Measurements from ENCODE around the gene TRIO.

The TRIO gene

DNA sequence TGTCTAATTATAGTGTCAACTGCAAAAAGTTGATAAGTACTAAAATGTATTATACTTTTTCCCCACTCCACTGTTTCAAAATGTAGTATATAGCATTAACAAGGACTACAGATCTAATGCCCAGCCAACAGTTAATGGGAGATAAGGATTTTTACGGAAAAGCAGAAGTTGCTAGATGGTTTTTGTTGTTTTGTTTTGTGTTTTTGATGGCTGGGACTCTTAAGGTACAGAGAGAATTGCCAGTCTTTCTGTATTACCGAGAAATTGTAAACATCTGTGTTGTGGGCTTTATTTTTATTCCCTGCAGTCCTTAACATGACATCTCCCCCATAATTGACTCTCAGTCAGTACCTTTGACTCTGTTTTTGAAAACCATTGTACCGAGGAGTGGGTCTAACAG is 44.0 kb downstream of the TRIO start:
- Mint-ChIP-seq H3K4me1 (no peaks in the 10 kb centered on the region), H3K4me3 (no peak overlapping the region), H3K27me3 (peaks cover 2% of the 10 kb centered on the region), H3K27ac (no peak overlapping the region), H3K36me3 (ENCODE audit: low read depth) (no peaks in the 10 kb centered on the region), H3K9me3 (no peaks in the 10 kb centered on the region)
- no peak for ATAC-seq
- DNase-seq, result no peak

DNA sequence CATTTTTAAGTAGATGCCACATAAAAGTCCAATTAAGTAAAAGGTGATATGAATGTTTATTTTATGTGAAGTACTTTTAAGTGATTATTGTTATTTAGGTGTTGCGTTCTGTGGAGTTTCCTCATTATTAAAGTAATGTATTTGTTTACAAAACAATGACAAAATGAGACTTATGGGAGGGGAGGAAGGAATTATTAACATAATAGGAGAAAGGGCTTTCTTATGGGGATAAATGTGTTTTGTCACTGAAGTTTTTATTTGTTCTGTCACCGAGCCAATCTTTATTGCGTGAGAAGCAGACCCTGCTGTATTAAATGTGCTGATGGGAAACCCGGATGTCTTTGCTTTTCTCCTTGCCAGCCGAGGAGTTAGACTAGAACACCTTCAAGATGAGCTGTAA is 44.5 kb downstream of the TRIO start:
- Mint-ChIP-seq H3K4me1 (no peaks in the 10 kb centered on the region), H3K27me3 (peaks cover 2% of the 10 kb centered on the region), H3K36me3 (ENCODE audit: low read depth) (no peaks in the 10 kb centered on the region), H3K4me3 (no peak overlapping the region), H3K9me3 (no peaks in the 10 kb centered on the region), H3K27ac (no peak overlapping the region)
- no peak for DNase-seq
- ATAC-seq, result no peak

DNA sequence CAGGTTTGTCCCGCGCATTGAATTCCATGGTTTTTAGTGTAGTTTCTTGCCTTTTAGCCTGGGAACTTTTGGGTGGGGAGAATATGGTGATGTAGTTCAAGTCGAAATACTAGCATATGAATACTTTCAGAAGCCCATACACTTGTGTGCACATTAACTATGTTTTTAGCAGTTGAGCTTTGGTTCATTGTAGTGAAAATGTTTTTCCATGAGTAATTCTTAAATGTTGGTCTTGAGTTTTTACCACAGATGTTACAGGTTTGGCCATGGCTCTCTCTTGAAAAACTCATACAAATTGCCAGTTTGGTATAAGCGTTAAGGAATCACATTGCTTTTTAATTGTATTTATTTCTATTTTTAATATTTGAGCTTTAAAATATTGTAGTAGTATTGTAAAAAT is 45.6 kb downstream of the TRIO start:
- Mint-ChIP-seq H3K27me3 (peaks cover 2% of the 10 kb centered on the region), H3K4me3 (no peak overlapping the region), H3K27ac (no peak overlapping the region), H3K36me3 (ENCODE audit: low read depth) (no peaks in the 10 kb centered on the region), H3K9me3 (no peaks in the 10 kb centered on the region), H3K4me1 (no peaks in the 10 kb centered on the region)
- ATAC-seq, result no peak
- no peak for DNase-seq

DNA sequence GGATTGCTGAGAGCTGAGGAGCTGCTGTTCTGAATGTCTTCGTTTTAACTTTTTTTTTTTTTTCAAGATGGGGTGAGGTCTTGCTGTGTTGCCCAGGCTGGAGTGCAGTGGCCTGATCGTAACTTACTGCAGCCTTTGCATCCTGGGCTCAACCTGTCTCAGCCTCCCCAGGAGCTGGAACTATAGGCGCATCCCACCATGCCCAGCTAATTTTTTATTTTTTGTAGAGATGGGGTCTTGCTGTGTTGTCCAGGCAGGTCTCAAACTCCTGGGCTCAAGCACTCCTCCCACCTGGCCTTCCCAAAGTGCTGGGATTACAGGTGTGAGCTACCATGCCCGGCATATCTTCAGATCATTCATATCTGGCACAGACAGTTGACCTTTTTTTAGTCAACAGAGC is 46.5 kb downstream of the TRIO start:
- Mint-ChIP-seq H3K9me3 (no peaks in the 10 kb centered on the region), H3K4me3 (no peak overlapping the region), H3K36me3 (ENCODE audit: low read depth) (no peaks in the 10 kb centered on the region), H3K27ac (no peak overlapping the region), H3K27me3 (peaks cover 2% of the 10 kb centered on the region), H3K4me1 (no peaks in the 10 kb centered on the region)
- ATAC-seq, result no peak
- DNase-seq, result no peak

DNA sequence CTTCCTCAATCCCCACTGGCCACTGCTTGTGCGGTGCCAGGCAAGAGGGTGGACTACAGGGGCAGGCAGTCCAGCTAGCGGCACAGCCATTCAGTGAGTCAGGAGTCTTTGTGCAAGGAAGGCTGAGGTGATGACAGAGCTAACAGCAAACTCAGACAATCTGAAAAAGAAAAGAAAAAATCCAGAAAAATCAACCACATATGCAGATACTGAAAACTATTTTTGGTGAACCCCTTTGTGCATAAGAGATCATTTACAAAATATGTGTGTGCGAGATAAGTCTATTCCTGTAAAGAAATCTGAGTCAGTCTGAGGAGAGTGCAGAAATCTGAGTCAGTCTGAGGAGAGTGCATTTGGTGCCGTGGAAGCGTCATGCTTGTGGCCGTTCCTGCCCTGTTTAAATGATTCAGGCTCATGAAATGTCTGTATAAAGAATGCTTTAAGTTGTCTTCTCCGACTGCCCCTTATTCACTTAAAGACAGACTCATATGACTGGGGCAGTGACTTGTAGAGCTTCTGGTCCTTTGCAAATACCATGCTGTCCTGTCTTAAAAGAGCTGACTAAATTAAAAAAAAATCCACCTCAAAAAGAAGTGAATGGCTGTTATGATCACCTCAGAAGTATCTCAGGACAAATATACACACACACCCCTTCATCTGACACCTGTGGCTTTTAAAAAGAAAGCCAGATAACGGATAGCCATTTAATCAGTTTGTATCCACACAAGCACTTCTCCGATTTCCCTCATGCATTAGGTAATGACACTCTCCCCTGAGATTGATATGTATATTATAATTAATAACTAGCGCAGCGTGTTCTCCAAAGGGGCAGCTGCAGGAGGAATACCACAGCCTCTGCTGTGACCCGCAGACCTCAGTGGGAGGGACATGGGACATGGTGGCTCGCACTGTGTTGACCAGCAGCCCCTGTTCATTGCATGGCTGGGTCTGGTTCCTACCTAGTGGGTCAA is 47.3 kb downstream of the TRIO start:
- ATAC-seq (no peak), DNase-seq (no peak)
- H3K4me1 Mint-ChIP-seq, result no peaks in the 10 kb centered on the region
- no peaks in the 10 kb centered on the region for H3K36me3 Mint-ChIP-seq (ENCODE audit: low read depth)
- H3K9me3 Mint-ChIP-seq, result no peaks in the 10 kb centered on the region
- peaks cover 4% of the 10 kb centered on the region for H3K27me3 Mint-ChIP-seq
- H3K4me3 Mint-ChIP-seq, result no peak overlapping the region
- no peak overlapping the region for H3K27ac Mint-ChIP-seq

DNA sequence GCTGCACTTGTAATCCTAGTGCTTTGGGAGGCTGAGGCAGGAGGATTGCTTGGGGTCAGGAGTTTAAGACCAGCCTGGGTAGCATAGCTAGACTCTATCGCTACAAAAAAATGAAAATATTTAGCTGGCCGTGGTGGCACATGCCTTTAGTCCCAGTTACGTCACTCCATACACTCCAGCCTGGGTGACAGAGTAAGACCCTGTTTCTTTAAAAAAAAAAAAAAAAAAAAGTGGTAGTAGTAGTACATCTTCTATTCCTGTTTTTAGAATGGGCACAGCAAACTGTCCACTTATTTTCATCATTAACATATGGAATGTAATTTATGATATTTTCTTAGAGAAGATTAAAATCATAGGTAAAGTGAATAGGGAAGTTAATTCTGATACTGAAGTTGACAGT is 48.2 kb downstream of the TRIO start:
- Mint-ChIP-seq H3K27me3 (peaks cover 6% of the 10 kb centered on the region), H3K9me3 (no peaks in the 10 kb centered on the region), H3K4me3 (no peak overlapping the region), H3K36me3 (ENCODE audit: low read depth) (no peaks in the 10 kb centered on the region), H3K4me1 (no peaks in the 10 kb centered on the region), H3K27ac (no peak overlapping the region)
- DNase-seq (no peak), ATAC-seq (no peak)

DNA sequence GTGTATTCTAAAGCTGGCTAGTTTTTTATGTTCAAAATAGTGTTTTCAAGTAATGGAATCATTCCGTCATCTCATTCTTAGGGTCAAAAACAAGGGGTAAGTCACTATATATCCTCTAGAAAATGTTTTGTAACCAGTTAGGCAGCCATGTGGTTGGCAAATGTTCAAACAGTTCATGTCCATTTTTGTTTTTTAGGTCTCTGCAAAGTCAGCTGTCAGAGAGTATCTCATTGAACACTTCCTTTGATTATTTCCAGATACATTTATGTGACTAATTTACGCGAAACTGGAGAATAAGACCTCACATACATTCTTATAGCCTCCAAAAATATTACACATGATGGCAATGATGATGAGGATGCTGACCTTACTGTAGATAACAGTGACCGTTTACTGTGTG is 50.4 kb downstream of the TRIO start:
- H3K36me3 Mint-ChIP-seq (ENCODE audit: low read depth), result no peaks in the 10 kb centered on the region
- H3K4me1 Mint-ChIP-seq, result no peaks in the 10 kb centered on the region
- no peak for DNase-seq
- peaks cover 7% of the 10 kb centered on the region for H3K27me3 Mint-ChIP-seq
- no peak overlapping the region for H3K27ac Mint-ChIP-seq
- no peak for ATAC-seq
- H3K9me3 Mint-ChIP-seq, result no peaks in the 10 kb centered on the region
- no peak overlapping the region for H3K4me3 Mint-ChIP-seq

DNA sequence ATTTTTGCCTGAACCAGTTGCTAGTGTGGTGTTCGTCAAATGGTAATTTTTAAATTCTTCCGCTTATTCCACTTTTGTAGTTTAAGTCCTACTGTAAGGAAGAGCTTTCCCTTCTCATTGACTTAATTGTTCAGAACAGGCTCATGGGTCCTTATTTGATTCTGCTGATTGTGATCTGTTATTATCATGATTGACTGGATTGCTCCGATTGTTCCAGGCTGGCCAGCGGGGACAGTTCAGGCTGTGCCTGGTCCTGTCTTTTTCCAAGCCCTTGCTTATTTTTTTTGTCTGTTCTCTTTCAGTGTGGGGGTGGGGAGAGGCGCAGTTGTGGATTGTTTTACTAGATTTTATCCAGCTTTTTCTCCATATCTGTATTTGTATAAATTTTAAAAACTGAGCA is 52.4 kb downstream of the TRIO start:
- Mint-ChIP-seq H3K36me3 (ENCODE audit: low read depth) (no peaks in the 10 kb centered on the region), H3K27me3 (peaks cover 7% of the 10 kb centered on the region), H3K9me3 (no peaks in the 10 kb centered on the region), H3K4me3 (no peak overlapping the region), H3K4me1 (no peaks in the 10 kb centered on the region), H3K27ac (no peak overlapping the region)
- ATAC-seq (no peak), DNase-seq (no peak)

DNA sequence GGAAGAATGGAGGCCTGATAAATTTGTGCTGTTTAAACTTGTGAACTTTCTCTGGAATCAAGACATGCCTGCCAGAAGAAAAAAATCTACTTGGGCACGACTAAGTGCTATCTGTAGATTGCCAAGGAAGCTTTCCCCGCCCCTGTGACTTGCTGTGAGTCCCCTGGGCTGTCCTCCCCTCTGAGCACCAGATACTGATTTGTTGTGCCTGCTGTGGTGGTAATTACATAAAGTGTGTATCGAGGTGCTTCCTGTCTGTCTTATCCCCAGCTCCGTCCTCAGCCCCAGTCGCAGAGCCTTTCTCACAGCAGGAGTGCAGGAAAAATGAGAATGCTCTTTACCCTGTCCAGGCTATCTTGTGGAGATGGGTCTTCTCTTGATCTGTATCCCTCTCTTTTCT is 53.9 kb downstream of the TRIO start:
- ATAC-seq, result no peak
- Mint-ChIP-seq H3K36me3 (ENCODE audit: low read depth) (no peaks in the 10 kb centered on the region), H3K27ac (no peak overlapping the region), H3K4me1 (no peaks in the 10 kb centered on the region), H3K9me3 (no peaks in the 10 kb centered on the region), H3K4me3 (no peak overlapping the region), H3K27me3 (peaks cover 7% of the 10 kb centered on the region)
- no peak for DNase-seq

DNA sequence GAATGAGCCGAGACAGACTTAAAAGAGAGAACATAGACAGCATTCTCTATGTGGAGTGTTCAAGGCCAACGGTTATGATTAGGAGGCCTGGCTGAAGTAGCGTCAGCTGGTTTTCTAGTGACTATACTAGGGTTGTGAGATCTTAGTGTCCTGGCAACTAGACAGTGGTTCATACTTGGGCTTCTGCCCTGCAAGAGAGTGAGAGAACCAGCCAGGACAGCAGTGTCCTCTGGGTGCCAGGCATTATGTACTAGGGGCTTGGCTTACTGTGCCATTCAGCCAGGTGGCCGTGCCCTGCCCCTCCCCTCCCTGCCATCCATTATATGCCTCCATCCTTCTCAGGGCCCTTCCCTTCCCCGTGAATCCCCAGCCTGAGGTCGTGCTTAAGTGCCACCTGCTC is 56.8 kb downstream of the TRIO start:
- peaks cover 7% of the 10 kb centered on the region for H3K27me3 Mint-ChIP-seq
- no peaks in the 10 kb centered on the region for H3K9me3 Mint-ChIP-seq
- H3K36me3 Mint-ChIP-seq (ENCODE audit: low read depth), result no peaks in the 10 kb centered on the region
- no peak overlapping the region for H3K27ac Mint-ChIP-seq
- DNase-seq (no peak), ATAC-seq (no peak)
- peaks cover 10% of the 10 kb centered on the region for H3K4me1 Mint-ChIP-seq
- H3K4me3 Mint-ChIP-seq, result no peak overlapping the region

DNA sequence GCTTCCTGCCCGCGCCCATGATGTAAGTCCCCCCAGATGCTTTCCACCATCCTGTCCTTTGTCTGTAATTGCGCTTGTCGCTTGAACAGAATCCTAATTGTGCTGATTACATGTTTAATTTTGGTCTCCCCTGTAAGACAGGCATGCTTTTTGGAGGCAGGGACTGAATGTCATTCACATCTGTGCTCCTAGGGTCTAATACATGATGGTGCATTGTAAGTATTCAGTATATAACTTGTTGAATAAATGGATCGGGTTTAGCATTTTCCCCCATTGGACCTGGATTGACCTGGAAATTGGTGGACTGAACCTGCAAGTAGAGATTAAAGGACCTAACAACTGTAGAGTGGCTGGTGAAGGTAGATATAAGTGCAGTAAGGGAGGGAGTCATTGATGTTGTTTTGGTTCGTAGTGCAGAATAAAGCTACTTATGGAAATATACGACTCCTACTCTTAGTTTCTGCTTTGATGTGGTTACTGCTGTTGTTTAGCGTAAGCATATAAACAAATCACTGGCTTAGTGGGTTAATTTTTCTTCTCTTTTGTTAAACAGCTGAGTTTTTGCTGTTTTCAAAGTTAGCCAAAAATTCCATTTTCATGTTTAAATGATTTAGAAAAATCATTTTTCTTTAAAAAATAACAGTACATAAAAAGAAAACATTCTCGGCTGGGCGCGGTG is 57.3 kb downstream of the TRIO start:
- peaks cover 13% of the 10 kb centered on the region for H3K4me1 Mint-ChIP-seq
- no peaks in the 10 kb centered on the region for H3K9me3 Mint-ChIP-seq
- DNase-seq (no peak), ATAC-seq (no peak)
- no peak overlapping the region for H3K4me3 Mint-ChIP-seq
- H3K27ac Mint-ChIP-seq, result no peak overlapping the region
- H3K27me3 Mint-ChIP-seq, result peaks cover 5% of the 10 kb centered on the region
- no peaks in the 10 kb centered on the region for H3K36me3 Mint-ChIP-seq (ENCODE audit: low read depth)

DNA sequence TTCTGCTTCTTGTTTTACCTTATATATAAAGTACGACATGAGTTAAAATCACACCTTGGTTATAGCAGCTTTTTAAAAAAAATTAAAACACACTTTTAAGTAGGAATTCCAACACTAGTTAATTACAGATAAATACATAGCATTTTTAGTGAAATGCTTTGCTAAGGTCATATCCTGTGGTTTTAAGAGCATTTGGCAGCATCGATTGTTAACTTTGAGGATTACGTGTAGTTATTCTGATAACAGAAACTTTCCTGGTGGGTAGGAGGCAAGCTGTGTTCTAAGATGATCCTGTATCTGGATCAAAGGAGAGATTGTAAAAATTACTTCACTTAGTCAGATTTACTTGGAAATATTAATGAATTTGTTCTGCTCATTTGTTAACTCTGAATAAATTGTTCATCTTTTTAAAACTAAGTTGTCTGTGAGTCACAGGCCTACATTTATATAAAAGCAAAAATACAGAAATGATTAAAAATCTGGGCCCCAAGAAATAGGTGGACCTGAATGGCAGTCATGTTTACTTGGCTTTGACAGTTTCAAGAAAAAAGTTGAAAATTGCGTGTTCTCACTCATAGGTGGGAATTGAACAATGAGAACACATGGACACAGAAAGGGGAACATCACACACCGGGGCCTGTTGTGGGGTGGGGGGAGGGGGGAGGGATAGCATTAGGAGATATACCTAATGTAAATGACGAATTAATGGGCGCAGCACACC is 58.3 kb downstream of the TRIO start:
- Mint-ChIP-seq H3K4me1 (peaks cover 16% of the 10 kb centered on the region), H3K9me3 (no peaks in the 10 kb centered on the region), H3K36me3 (ENCODE audit: low read depth) (no peaks in the 10 kb centered on the region), H3K4me3 (no peak overlapping the region), H3K27me3 (peaks cover 6% of the 10 kb centered on the region), H3K27ac (no peak overlapping the region)
- DNase-seq (no peak), ATAC-seq (no peak)

DNA sequence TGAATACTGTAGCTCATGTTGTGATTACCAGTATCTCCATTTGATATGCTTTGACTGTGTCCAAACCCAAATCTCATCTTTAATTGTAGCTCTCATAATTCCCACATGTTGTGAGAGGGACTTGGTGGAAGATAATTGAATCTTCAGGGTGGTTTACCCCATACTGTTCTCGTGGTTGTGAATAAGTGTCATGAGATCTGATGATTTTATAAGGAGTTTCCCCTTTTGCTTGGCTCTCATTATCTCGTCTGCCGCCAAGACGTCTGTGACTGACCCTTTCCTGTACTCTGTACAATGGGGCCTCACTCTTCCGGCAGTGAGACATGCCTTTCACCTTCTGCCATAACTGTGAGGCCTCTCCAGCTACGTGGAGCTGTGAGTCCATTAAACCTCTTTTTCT is 59.3 kb downstream of the TRIO start:
- ATAC-seq, result no peak
- Mint-ChIP-seq H3K27ac (no peak overlapping the region), H3K4me1 (peaks cover 18% of the 10 kb centered on the region), H3K36me3 (ENCODE audit: low read depth) (no peaks in the 10 kb centered on the region), H3K4me3 (no peak overlapping the region), H3K9me3 (no peaks in the 10 kb centered on the region), H3K27me3 (peaks cover 3% of the 10 kb centered on the region)
- DNase-seq, result no peak

DNA sequence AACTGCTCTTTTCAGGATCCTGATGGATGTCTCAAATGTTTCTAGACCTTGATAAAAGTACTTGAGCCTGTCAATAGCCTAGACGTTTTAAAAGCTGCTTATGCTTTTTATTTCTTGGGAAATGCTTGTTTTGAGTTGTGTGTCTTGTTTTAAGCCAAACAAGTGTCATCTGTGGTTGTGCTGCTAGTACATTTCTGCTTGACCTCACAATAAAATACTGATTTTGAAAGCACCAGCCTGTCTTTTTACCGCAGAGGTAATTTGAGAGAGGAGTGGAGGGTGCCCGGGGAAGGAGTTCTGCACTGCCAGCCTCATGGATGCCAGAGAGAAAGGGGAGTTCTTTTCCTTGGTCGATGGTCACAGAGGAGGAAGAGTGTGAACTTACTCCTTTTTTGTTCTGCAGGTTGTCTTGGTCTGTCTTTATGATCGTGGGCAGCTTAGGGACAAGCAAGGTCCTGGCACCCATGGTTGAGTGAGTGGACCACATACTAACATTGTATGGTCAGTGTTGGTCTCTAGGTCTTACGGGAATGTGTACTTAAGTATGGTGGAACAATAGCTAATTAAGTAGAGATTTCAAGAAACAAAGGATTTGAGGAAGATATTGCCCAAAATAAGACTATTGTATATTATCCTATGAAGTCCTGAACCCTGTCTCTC is 61.0 kb downstream of the TRIO start:
- Mint-ChIP-seq H3K27me3 (peaks cover 3% of the 10 kb centered on the region), H3K4me1 (peaks cover 27% of the 10 kb centered on the region), H3K27ac (no peak overlapping the region), H3K4me3 (no peak overlapping the region), H3K9me3 (no peaks in the 10 kb centered on the region), H3K36me3 (ENCODE audit: low read depth) (no peaks in the 10 kb centered on the region)
- no peak for ATAC-seq
- DNase-seq, result no peak
